HG03378 (cell line): ENCODE data around the gene MMP20.

Experiments
- ATAC-seq: cut with Tn5 transposase; IDR thresholded peaks from one replicate; pipeline ENCODE4 v1.9.1; 2021; ENCODE audit warnings: mild to moderate bottlenecking, moderate library complexity; ENCODE audit not compliant: unreplicated experiment

The MMP20 gene

DNA sequence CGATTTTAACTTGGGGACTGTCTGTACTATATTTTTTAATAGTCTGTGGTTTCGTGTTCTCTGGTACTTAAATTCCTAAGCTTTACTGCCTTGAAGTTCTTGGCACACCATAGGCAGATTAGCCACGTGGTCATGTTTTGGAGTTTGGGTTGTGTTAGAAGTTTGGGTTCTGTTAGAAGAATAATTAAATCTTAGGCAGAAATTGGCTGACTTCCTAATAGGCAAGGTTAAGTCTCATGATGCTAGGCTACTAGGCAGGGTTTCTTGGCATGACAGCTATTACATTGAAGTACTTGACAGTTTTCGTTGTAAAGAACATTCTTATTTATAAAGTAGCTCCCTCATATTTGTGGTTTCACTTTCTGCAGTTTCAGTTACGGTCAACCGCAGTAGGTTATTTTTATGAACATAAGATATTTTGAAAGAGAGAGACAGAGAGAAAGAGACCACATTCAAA lies 64.5 kb downstream of the MMP20 start:
- ATAC-seq: peak; percentile 79

DNA sequence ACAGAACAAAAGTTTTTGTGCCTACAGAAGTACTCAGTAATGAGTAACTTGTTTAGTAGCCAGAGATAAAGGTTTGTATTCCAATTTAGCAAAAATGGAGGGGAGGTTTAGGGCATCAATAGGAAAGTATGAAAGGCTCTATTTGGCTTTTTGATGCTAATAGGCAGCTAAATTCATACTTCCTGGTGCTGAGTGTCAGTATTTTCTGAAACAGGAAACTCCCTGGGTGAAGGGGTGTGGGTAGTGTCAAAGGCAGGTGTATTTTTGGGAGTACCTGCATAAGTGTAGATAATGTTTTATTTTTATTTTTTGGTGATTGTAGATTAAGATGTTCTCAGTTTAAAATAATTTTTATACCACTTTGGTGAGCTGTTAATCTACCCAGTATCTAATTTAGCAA lies 65.3 kb downstream of the MMP20 start:
- peak; percentile 42 for ATAC-seq

- ATAC-seq: no peak
Observed at GRCh38 chr11:102555091-102555490, 70.0 kb downstream of the MMP20 start.

- peak; percentile 94 for ATAC-seq
Observed at GRCh38 chr11:102553835-102554282, 71.3 kb downstream of the MMP20 start.

- no peak for ATAC-seq
Observed at GRCh38 chr11:102552447-102553194, 72.5 kb downstream of the MMP20 start.

DNA sequence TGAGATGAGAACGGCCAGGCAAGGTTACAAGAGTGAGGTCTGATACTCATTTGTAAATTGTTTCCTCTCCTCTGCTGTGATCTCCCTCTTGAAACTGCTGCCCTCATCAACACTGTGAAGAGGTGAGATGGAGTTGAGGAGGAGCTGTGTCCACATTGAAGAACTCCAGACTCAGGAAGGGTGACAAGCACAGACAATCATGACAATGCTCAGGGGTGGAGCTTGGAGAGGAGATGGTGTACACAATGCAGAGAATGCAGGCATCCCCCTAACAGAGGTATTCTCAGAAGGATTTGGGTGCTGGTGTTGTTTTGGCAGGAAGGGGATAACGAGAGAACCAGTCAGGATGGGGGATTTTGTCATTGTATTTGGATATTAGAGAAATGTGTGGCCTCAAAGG lies 73.1 kb downstream of the MMP20 start:
- no peak for ATAC-seq

GRCh38 chr11:102551169-102551781 lies 73.9 kb downstream of the MMP20 start:
- no peak for ATAC-seq

GRCh38 chr11:102546923-102547471 lies 78.1 kb downstream of the MMP20 start:
- peak; percentile 91 for ATAC-seq

- peak; percentile 53 for ATAC-seq
Observed at GRCh38 chr11:102546427-102546826, 78.7 kb downstream of the MMP20 start.

GRCh38 chr11:102545701-102546100 lies 79.4 kb downstream of the MMP20 start:
- ATAC-seq: no peak

GRCh38 chr11:102544594-102544993 lies 80.5 kb downstream of the MMP20 start:
- no peak for ATAC-seq

DNA sequence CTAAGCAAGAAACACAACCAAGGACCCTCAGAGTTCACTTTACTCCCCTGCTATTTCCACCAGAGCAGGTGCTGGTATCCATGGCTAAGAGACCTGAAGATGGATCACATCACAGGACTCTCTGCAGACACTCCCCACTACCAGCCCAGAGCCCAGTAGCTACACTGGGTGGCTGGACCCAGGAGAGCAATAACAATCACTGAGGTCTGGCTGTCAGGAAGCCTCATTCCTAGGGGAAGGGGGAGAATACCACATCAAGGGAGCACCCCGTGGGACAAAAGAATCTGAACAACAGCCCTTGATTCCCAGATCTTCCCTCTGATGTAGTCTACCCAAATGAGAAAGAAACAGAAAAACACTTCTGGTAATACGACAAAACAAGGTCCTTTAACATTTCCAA lies 85.6 kb downstream of the MMP20 start:
- ATAC-seq: no peak

DNA sequence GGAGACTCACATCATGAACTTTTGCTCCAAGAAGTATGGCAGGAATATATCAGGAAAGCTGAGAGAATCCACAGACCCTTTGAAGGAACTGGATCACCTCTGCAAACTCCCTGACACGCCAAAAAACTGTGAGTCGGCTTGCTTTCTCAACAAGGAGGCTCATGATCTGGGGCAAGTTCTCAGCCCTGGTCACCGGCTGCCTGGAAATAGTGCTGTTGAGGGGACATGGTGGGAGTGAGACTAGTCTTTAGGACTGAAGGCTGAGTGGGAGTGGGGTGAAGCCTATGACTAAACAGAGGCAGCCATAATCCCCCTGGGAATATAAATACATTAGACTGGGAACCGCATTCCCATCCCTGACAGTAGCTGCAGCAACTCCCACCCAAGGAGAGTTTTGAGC lies 86.2 kb downstream of the MMP20 start:
- ATAC-seq: no peak

DNA sequence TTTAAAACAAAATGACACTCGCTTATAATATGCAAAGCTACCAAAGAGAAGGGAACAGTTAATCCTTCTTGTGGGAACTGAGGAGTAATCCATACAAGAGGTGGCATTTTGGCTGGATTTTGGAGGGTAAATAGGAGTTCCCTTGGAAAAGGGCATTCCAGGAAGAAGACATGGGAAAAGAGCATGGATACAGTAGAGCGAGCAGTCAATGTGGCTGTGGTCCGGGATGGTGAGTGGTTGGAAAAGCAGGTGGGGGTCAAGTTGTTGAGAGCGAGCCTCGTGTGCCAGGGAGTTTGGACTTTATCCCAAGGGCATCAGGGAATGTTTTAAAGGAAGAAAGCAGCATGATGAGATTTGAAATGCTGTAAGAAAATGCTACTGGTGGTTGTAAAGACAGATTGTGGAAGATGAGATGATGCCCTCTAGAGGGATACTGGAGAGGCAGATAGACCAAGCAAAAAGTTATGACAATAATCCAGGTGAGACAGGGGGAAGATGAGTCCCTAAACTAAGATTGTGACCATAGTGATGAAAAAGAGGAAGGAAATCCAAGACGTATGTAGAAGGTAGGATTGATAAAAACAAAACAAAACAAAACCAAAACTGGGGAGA lies 90.8 kb downstream of the MMP20 start:
- ATAC-seq: no peak

DNA sequence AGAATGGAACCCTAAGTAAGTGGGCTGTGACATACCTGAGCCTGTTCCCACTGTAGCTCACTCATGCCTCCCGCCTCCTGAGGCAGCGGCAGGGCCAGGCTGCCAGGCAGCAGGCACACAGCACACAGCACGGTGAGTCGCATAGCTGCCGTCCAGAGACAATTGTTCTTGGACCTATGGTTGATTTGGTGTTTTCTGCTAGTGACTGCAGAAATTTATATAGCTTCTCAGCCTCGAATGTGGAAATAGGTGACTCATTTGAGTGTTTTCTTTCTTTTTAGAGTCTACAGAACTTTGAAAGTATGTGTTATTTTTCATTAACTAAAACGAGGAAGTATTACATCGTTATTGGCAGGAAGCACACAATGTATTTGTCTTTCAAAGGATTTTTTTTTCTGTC lies 94.6 kb downstream of the MMP20 start, which contains the start of gene MMP7:
Gene MMP7 (minus strand): TSS at position 190 of the 400 bp plus-strand sequence. CDS start 47 bp downstream, at position 143.
- peak; percentile 67 for ATAC-seq

DNA sequence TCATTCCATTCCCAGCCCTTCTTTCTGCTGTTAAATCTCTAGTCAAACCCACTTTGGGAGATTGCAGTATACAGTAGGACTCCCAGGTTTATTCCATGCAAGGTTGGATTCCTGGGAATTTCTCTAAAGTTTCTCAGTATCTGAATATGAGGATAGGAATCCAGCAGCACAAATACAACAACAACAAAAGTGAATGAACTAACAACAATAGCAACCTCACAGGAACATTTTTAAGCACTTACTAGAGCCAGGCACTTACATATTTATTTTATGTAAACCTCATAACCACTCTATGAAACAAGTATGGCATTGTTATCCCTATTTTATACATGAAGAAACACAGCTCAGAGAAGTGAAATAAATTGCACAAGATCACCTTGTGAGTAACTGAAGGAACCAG lies 96.5 kb downstream of the MMP20 start:
- no peak for ATAC-seq

DNA sequence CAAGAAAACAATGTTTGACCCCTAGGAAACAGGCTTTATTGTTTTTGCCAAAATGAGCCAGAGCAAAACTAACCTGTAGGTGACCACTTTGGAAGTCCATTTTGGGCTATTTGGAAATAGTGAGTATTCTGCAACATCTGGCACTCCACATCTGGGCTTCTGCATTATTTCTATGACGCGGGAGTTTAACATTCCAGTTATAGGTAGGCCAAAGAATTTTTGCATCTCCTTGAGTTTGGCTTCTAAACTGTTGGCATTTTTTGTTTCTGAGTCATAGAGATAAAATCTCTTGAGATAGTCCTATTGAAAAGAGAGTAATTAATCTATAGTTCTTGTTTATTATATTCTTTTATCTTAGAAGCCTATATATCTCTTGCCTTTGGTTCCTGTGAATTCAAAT lies 97.4 kb downstream of the MMP20 start:
- ATAC-seq: no peak

GRCh38 chr11:102527041-102527440 lies 98.1 kb downstream of the MMP20 start:
- no peak for ATAC-seq
